SK-N-MC (cell line): ENCODE results near the gene TRPV6.

Experiments
- EZH2 ChIP-seq: fragments of 200-600 bp; sonication (generic); IDR thresholded peaks from one replicate; pipeline ENCODE4 v1.6.1; 2017; ENCODE audit warnings: antibody characterized with exemption
- FOXP2 ChIP-seq: optimal IDR thresholded peaks from 2 replicates; pipeline ENCODE3; 2011; ENCODE audit warnings: mild to moderate bottlenecking, moderate library complexity; ENCODE audit not compliant: insufficient read depth; ENCODE audit errors: extremely low read length, control extremely low read depth
- POLR2AphosphoS5 ChIP-seq: IDR thresholded peaks from 2 replicates; pipeline ENCODE4 v1.6.1; 2012; ENCODE audit warnings: mild to moderate bottlenecking, low read depth, low read length, borderline replicate concordance

DNA sequence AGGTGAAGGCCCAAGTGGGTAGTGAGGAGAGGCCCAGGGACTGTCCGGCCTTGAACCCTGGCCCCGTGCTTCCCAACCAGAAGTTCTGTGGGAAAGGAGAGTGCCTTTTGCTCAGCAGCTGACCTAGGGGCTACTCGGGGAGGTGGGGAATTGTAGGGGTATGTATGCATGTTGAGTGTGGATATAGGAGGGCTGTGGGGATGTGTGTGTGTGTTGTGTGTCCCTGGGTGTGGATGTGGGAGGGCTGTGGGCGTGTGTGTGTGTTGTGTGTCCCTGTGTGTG is 18.5 kb downstream of the TRPV6 start:
- no peak for TF ChIP-seq POLR2AphosphoS5
- no peak for TF ChIP-seq EZH2
- no peak for TF ChIP-seq FOXP2
